ENCODE results near the gene PDIA6. TPM values are rescaled to one million over a fixed set of nuclear protein-coding genes. Genes with fewer than 3 reads are reported as not detected.

PDIA6 gene
- total and polyA plus RNA-seq, 10 of the 15 experiments (the other 5 are each of a cell fraction or from before 2014, with no cell fraction given), result 148 to 526 (median 209) TPM

DNA sequence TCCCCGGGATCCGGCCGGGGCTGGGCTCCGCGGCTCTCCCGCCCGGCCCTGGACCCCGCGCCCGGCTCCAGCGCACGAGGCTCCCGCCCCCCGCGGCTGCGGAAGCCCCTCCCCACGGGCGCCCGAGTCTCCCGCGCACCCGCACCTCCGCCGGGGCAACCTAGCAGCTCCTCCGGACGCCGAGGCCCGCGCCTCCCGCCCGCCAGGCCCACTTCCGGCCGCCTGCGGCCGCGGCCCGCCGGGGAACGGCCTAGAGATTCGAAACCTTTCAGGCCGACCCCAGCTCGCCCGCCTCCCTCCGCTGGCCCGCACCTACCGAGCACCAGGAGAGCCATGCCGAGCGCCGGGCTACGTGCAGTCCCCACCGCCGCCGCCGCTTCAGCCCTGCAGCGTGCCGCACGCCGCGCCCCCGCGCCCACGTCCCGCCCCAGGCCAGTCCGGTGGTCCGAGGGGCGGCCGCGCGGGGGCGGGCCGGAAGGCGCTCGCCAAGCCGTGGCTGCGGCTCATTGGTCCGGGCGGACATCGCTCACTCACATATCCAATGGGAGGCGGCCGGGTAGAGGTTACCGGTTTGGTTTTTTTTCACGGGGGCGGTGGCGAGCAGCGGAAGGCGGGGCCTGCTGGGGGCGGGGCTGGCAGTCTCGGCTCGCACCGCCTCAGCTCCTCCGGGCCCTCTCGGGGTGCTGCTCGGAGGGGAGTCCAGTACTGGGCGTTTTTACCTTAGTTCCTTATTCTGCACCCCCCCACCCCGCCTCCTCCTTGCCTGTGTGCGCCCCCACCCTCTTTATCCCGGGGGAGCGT is at the start of gene PDIA6 (continued):
- TF ChIP-seq, protein P1, sequence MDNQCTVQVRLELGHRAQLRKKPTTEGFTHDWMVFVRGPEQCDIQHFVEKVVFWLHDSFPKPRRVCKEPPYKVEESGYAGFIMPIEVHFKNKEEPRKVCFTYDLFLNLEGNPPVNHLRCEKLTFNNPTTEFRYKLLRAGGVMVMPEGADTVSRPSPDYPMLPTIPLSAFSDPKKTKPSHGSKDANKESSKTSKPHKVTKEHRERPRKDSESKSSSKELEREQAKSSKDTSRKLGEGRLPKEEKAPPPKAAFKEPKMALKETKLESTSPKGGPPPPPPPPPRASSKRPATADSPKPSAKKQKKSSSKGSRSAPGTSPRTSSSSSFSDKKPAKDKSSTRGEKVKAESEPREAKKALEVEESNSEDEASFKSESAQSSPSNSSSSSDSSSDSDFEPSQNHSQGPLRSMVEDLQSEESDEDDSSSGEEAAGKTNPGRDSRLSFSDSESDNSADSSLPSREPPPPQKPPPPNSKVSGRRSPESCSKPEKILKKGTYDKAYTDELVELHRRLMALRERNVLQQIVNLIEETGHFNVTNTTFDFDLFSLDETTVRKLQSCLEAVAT (IDR thresholded peaks at IDR 0.05), result no peak
- TF ChIP-seq RB1 (IDR thresholded peaks at IDR 0.05; ENCODE audit: borderline replicate concordance) (peak; percentile 81; the same call in 1 of the 2 replicates), NR2C2 (IDR thresholded peaks at IDR 0.05; ENCODE audit: borderline replicate concordance, control insufficient read depth, insufficient read length, low read depth) (no peak), STAT1 (conservative IDR thresholded peaks at IDR 0.05) (0 out of 2 replicates have a peak, but pooled peaks have one; percentile 42), SPI1 (IDR thresholded peaks at IDR 0.05; ENCODE audit: borderline replicate concordance, insufficient read depth, low read depth, low read length) (no peak), TAF1 (IDR thresholded peaks at IDR 0.05; ENCODE audit: borderline replicate concordance, low read depth, low read length) (peak; percentile 80; the same call in 1 of the 2 replicates), DPF2 (IDR thresholded peaks at IDR 0.05) (peak; percentile 99), HDGF (IDR thresholded peaks at IDR 0.05) (0 out of 2 replicates have a peak, but pooled peaks have one; percentile 18), CBX5 (IDR thresholded peaks at IDR 0.05; ENCODE audit: low read depth) (no peak), RCOR1 (conservative IDR thresholded peaks at IDR 0.05; ENCODE audit: low read depth, low read length) (no peak), TBL1XR1 (IDR thresholded peaks at IDR 0.05; ENCODE audit: low read depth, low read length) (no peak), MTA3 (IDR thresholded peaks at IDR 0.05; ENCODE audit: borderline replicate concordance, low read length) (no peak), MTA2 (IDR thresholded peaks at IDR 0.05; ENCODE audit: low read depth) (no peak), CBFB (IDR thresholded peaks at IDR 0.05; ENCODE audit: low read depth) (no peak)
- TF ChIP-seq, protein P2, sequence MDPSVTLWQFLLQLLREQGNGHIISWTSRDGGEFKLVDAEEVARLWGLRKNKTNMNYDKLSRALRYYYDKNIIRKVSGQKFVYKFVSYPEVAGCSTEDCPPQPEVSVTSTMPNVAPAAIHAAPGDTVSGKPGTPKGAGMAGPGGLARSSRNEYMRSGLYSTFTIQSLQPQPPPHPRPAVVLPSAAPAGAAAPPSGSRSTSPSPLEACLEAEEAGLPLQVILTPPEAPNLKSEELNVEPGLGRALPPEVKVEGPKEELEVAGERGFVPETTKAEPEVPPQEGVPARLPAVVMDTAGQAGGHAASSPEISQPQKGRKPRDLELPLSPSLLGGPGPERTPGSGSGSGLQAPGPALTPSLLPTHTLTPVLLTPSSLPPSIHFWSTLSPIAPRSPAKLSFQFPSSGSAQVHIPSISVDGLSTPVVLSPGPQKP (IDR thresholded peaks at IDR 0.05; ENCODE audit: low read depth, low read length), result no peak
- TF ChIP-seq, protein P3, sequence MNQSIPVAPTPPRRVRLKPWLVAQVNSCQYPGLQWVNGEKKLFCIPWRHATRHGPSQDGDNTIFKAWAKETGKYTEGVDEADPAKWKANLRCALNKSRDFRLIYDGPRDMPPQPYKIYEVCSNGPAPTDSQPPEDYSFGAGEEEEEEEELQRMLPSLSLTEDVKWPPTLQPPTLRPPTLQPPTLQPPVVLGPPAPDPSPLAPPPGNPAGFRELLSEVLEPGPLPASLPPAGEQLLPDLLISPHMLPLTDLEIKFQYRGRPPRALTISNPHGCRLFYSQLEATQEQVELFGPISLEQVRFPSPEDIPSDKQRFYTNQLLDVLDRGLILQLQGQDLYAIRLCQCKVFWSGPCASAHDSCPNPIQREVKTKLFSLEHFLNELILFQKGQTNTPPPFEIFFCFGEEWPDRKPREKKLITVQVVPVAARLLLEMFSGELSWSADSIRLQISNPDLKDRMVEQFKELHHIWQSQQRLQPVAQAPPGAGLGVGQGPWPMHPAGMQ (IDR thresholded peaks at IDR 0.05; ENCODE audit: borderline replicate concordance), result no peak
- TF ChIP-seq, protein P4, sequence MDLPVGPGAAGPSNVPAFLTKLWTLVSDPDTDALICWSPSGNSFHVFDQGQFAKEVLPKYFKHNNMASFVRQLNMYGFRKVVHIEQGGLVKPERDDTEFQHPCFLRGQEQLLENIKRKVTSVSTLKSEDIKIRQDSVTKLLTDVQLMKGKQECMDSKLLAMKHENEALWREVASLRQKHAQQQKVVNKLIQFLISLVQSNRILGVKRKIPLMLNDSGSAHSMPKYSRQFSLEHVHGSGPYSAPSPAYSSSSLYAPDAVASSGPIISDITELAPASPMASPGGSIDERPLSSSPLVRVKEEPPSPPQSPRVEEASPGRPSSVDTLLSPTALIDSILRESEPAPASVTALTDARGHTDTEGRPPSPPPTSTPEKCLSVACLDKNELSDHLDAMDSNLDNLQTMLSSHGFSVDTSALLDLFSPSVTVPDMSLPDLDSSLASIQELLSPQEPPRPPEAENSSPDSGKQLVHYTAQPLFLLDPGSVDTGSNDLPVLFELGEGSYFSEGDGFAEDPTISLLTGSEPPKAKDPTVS (IDR thresholded peaks at IDR 0.05; ENCODE audit: low read depth, low read length), result no peak
- TF ChIP-seq, protein P5, sequence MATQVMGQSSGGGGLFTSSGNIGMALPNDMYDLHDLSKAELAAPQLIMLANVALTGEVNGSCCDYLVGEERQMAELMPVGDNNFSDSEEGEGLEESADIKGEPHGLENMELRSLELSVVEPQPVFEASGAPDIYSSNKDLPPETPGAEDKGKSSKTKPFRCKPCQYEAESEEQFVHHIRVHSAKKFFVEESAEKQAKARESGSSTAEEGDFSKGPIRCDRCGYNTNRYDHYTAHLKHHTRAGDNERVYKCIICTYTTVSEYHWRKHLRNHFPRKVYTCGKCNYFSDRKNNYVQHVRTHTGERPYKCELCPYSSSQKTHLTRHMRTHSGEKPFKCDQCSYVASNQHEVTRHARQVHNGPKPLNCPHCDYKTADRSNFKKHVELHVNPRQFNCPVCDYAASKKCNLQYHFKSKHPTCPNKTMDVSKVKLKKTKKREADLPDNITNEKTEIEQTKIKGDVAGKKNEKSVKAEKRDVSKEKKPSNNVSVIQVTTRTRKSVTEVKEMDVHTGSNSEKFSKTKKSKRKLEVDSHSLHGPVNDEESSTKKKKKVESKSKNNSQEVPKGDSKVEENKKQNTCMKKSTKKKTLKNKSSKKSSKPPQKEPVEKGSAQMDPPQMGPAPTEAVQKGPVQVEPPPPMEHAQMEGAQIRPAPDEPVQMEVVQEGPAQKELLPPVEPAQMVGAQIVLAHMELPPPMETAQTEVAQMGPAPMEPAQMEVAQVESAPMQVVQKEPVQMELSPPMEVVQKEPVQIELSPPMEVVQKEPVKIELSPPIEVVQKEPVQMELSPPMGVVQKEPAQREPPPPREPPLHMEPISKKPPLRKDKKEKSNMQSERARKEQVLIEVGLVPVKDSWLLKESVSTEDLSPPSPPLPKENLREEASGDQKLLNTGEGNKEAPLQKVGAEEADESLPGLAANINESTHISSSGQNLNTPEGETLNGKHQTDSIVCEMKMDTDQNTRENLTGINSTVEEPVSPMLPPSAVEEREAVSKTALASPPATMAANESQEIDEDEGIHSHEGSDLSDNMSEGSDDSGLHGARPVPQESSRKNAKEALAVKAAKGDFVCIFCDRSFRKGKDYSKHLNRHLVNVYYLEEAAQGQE (IDR thresholded peaks at IDR 0.05; ENCODE audit: low read depth, low read length), result no peak
- TF ChIP-seq, protein P6, sequence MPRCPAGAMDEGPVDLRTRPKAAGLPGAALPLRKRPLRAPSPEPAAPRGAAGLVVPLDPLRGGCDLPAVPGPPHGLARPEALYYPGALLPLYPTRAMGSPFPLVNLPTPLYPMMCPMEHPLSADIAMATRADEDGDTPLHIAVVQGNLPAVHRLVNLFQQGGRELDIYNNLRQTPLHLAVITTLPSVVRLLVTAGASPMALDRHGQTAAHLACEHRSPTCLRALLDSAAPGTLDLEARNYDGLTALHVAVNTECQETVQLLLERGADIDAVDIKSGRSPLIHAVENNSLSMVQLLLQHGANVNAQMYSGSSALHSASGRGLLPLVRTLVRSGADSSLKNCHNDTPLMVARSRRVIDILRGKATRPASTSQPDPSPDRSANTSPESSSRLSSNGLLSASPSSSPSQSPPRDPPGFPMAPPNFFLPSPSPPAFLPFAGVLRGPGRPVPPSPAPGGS (IDR thresholded peaks at IDR 0.05; ENCODE audit: borderline replicate concordance, insufficient read depth, low read depth, low read length, poor library complexity, severe bottlenecking), result no peak

Data from GM12878 (cell line).